ENCODE results near the gene MCUR1.
"Not testable (repeated sequence)": the region's sequence is repeated elsewhere in the genome, so short reads cannot be mapped to it uniquely, and the experiment has no call there.

MCUR1 gene

DNA sequence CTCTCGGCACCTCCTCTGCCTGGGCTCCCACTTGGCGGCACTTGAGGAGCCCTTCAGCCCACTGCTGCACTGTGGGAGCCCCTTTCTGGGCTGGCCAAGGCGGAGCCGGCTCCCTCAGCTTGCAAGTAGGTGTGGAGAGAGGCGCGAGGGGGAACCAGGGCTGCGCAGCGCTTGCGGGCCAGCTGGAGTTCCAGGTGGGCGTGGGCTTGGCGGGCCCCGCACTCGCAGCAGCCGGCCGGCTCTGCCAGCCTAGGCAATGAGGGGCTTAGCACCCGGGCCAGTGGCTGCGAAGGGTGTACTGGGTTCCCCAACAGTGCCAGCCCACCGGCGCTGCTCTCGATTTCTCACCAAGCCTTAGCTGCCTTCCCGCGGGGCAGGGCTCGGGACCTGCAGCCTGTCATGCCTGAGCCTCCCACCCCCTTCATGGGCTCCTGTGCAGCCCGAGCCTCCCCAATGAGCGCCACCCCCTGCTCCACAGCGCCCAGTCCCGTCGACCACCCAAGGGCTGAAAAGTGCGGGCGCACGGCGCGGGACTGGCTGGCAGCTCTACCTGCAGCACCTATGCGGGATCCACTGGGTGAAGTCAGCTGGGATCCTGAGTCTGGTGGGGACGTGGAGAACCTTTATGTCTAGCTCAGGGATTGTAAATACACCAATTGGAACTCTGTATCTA is 41.9 kb downstream of the MCUR1 start:
- DNase-seq, result not testable (repeated sequence)

DNA sequence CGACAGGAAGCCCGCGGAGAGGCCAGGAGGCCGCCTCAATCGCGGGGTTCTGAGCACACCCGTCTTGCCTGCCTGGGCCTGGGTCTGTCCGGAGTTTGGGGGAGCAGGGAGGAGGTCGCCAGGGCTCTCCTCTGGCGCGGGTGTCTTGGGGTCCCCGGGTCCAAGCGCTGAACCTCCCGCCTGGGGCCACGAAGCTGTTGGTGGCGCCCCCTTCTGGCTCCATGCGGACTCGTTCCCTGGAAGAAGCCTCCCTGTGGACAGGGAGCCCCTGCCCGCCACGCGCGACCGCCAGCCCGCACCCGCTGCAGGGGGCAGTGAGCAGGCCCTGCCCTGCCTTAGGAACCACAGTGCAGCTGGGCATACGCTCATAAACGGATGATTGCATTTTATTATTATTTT is 44.7 kb downstream of the MCUR1 start:
- no peak for DNase-seq

DNA sequence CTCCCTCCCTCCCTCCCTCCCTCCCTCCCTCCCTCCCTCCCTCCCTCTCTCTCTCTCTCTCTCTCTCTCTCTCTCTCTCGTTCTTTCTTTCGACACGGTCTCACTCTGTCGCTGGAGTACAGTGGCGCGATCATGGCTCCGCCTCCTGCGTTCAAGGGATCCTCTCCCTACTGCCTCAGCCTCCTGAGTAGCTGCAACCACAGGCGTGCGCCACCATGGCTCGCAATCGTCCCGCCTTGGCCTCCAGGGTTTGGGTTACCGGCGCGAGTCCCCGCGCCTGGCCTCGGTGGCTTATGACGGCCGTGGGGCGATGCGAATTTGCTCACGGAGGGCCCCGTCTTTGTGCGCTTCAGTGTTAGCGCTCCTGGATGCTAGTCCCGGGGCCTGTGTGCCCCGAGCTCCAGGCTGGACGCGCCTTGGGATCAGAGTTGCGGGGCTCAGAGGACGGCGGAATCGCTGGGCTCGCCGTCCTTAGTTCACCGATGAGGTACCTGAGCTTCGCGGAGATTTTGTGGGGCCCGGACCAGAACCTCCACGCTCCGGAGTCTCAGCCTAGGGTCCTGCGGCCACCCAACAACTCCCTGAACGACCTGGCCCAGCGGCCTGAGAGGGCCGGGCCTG is 45.2 kb downstream of the MCUR1 start:
- no peak for DNase-seq

- no peak for DNase-seq
Measured at GRCh38 chr6:13767121-13767808, 47.1 kb downstream of the MCUR1 start.

DNA sequence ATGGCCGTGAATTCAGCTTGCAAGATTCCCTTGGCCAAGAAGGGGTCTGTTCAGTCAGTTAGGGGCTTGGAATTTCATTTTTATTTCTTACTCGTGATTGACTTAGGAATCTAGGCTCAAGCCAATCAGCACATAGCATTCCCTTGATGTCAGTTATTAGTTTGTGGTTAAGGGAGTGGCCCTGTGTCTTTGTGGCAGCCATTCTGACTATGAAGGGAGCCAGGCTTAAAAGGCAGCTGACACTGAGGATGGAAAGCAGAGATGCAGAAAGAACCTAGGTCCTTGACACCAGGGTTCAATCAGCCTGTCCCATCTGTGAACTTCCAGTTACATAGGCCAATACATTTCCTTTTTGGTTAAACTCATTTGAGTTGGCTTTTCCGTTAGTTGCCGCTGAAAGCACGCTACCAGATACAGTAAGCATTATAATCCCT is 48.1 kb downstream of the MCUR1 start:
- DNase-seq, result no peak

DNA sequence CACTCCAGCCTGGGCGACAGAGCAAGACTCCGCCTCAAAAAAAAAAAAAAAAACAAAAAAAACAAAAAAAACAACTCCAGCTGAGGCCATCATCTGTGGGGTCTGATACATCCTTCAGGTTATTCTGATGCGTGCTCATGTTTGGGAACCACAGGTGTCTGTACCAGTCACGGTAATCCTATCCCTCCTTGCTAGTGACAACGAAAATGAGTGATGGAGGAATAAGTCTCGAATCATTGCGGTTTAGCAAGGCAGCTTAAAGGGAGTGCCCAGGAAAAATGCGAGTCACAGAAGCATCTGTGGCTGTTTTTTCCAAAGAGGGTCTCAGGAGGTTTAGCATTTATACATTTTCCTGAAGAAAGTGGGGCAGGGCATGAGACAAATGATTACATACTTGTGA is 48.8 kb downstream of the MCUR1 start:
- DNase-seq, result no peak

DNA sequence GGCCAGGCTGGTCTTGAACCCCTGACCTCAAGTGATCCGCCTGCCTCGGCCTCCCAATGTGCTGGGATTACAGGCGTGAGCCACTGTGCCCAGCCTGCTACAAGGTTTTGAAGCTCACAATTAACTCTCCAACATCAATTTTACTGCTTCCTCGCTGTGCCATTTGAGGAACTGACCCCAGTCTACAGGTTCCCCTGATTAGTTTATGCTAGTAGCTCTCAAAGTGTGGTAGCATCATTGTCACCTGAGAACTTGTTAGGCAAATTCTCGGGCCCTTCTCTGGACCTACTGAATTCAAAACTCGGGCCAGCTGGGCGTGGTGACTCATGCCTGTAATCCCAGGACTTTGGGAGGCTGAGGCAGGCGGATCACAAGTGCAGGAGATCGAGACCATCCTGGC is 49.4 kb downstream of the MCUR1 start:
- no peak for DNase-seq

GRCh38 chr6:13763740-13764381 is 50.5 kb downstream of the MCUR1 start:
- no peak for DNase-seq

GRCh38 chr6:13762611-13763441 is 51.5 kb downstream of the MCUR1 start:
- DNase-seq, result no peak

DNA sequence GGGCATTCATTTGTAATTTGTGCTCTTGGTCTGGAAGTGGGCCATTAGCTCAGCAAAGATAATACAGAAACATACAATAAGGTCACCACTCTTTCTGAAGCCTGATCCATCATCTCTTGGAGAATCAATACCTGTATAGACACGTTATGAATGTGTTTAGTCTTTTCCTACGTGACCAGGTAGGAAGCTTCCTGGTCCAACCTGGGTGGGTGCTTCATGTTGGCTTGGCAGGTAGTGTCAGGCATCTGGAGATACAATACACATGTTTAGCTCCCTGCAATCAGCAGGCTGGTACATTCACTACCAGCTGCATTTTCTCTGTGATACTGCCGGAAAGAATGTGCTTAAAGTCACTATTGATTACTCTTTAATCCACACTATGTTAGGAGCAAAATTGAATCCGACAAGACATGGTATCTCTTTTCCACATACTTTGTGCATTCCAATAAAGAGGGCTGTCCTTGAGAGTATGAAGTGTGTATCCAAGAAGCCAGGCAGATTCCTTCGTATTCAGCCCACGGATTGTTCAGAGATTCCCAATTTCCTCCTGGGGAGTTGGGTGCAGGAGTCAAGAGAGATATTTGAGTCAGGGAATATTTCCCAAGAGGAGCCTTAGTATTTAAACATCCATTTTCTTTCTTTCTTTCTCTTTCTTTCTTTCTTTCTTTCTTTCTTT is 52.9 kb downstream of the MCUR1 start:
- DNase-seq, result no peak

GRCh38 chr6:13760307-13761304 is 53.8 kb downstream of the MCUR1 start:
- no peak for DNase-seq

DNA sequence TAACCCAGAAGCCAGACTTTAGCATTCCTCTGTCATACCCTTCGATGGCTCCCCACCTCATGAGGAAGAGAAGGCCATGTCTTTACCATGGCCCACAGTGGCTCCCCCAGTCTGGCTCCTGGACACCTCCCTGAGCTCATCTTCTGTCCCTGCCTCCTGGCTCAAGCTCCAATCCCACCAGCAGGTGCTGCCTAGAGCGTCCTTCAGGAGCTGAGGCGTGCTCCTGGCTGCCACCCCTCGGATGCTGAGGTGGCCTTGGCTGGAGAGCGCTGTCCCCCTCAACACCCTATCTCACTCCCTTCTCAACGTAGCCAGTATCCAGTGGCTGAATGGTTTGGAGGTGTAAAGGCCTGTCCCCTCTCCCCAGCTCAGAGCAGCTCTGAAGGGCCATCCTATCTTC is 55.3 kb downstream of the MCUR1 start:
- no peak for DNase-seq

DNA sequence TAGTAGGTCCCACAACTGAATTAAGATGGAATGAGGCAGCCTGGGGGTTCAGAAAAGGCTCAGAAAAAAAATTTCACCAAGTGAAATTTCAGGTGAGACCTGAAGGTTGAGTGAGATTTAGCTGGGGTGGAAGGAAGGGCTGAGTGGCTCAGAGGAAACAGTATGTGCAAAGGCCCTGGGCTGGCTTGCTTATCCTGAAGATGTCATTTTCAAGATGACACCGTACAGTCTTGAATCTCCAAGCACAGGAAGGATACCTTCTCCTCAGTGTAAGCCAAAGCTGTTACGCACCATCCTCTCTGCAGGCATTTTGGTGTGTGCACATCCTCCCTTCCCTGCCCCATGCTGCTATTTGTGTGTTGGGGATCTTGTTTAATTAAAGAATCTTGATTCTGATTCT is 59.7 kb downstream of the MCUR1 start:
- no peak for DNase-seq

GRCh38 chr6:13743736-13744127 is 70.6 kb downstream of the MCUR1 start:
- no peak for DNase-seq

GRCh38 chr6:13742961-13743735 is 71.2 kb downstream of the MCUR1 start:
- no peak for DNase-seq

GRCh38 chr6:13741365-13741764 is 73.0 kb downstream of the MCUR1 start:
- DNase-seq, result no peak
